GM12872 (cell line): Measurements from ENCODE around the gene ATXN7L2.

Experiments used
- TF ChIP-seq, protein P1 (sequence below): IDR thresholded peaks from 3 replicates; pipeline ENCODE4 v1.5.1; 2011; ENCODE audit warnings: low read depth, mild to moderate bottlenecking, low read length, moderate library complexity; ENCODE audit not compliant: insufficient read depth

ATXN7L2 gene

DNA sequence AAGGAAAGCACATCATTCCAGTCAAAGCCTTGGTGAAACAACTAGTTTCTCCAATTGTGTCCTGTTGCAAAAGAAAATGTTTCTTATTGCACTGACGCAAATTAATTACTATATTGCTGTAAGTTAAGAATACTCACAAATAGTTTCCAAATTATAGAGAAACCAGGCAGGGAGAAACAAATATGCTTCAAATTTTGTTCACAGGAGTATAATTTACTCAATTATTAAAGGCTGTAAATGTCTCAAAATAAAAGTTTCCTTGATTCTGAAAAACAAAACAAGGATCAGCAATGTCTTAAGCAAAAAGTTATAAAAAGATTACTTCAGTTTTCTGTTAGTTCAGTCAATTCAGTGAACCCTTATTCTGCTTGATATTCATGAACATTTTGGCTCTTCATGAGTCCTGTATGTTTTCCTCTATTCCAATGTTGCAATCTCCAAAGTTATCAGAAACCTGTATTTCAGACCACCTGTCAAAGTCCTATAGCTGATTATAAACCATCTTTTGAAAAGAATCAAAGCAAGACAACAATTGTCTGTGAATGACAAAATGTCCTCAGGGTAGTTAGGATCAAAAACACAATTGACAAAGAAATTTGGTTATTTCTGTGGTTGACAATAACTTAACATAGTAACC, 29.1 kb upstream of the ATXN7L2 start:
- TF ChIP-seq, protein P1, sequence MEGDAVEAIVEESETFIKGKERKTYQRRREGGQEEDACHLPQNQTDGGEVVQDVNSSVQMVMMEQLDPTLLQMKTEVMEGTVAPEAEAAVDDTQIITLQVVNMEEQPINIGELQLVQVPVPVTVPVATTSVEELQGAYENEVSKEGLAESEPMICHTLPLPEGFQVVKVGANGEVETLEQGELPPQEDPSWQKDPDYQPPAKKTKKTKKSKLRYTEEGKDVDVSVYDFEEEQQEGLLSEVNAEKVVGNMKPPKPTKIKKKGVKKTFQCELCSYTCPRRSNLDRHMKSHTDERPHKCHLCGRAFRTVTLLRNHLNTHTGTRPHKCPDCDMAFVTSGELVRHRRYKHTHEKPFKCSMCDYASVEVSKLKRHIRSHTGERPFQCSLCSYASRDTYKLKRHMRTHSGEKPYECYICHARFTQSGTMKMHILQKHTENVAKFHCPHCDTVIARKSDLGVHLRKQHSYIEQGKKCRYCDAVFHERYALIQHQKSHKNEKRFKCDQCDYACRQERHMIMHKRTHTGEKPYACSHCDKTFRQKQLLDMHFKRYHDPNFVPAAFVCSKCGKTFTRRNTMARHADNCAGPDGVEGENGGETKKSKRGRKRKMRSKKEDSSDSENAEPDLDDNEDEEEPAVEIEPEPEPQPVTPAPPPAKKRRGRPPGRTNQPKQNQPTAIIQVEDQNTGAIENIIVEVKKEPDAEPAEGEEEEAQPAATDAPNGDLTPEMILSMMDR = no peak

DNA sequence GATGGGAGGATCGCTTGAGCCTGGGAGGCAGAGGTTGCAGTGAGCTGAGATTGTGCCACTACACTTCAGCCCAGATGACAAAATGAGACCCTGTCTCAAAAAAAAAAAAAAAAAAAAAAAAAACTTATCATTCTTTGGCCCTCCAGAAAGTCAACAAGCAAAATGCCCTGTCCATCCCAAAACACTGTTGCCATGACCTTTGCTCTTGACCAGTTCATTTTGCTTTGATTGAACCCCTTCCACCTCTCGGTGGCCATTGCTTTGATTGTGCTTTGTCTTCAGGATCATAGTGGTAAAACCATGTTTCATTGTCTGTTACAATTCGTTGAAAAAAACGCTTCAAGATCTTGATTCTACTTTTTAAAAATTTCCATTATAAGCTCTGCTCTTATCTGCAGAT, 25.9 kb upstream of the ATXN7L2 start:
- TF ChIP-seq, protein P1 = no peak

DNA sequence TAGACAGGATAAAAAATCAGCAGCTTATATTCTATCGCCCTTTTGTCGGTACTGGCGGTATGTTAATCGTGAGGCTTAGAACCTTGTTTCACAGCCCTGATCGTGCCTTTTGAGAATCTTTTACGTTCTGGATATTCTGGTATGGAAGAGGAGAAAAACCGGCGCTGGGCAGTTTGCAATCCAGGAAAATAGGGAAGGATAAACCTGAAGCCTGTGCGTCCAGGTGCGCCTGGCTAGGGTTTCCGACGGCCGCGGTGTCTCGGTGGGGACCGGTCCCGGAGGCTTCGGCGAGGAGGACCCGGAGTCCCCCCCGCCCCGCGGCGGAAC, 17.6 kb upstream of the ATXN7L2 start:
- TF ChIP-seq, protein P1 = no peak

DNA sequence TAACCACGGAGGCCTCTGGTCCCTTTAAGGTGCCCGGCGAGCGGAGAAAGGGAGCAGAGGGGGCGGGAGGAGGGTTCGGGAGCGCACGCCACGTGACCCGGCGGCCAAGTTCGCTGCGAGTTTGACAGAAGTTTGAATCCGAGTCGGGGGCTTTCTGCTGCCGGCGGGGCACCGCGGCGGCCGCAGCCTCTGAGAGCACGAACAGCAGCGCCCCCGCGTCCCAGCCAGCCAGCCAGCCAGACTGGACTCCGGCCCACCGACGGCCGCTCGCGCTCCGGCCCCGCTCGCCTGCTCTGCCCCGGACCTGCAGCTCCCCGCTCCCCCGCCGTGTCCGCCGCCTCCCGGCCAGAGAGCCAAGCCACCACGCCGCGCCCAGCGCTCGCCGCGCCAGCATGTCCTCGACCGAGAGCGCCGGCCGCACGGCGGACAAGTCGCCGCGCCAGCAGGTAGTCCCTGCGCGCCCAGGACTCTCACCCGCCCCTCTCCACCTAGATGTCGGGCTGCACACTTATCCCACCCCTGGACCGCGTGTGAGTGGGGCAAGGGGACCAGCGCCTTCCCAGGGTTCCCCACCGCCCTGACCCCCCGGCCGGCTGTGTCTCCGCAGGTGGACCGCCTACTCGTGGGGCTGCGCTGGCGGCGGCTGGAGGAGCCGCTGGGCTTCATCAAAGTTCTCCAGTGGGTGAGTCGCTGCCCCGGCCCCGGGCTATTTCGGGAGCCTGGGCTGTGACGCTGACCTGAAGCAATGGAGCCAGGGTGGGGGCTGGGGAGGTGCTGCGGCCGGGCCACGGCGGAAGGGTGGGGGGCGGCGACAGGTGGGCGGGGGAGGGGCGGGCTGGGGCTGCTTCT, 17.0 kb upstream of the ATXN7L2 start, which contains the start of gene SYPL2:
TSS of gene SYPL2 (plus strand) at position 95 of the 849 bp plus-strand sequence. CDS start at position 393, 298 bp downstream.
- TF ChIP-seq, protein P1 = no peak

- TF ChIP-seq, protein P1 = no peak
These were observed 16.4 kb upstream of the ATXN7L2 start for GRCh38 chr1:109467301-109467777.

DNA sequence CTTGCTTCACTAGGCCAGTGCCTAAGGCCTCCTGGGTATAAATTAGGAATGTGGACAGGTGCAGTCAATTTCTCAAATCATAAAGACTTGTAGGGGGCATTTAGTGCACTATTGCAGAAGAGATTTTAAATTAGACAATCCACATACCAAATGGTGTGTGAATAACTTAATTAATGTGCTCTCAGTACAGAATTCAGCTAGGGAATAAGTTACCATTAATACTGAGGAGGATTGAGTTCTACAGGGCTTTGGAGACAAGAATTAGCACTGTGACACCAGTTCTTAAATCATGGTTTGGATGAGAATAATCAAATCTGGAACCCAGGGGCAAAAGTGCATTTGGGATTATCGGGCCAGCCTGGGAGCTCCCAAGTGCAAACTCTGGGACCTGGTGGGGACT, 15.6 kb upstream of the ATXN7L2 start:
- TF ChIP-seq, protein P1 = no peak

- TF ChIP-seq, protein P1 = no peak
These were observed 14.8 kb upstream of the ATXN7L2 start for GRCh38 chr1:109468903-109469302.
